Measurements from ENCODE around the gene GIPC3. TPM values are rescaled to one million over a fixed set of nuclear protein-coding genes. Genes with fewer than 3 reads are reported as not detected.
"Not testable (repeated sequence)": the region's sequence is repeated elsewhere in the genome, so short reads cannot be mapped to it uniquely, and the experiment has no call there.

Gene GIPC3
- total RNA-seq, 2 experiments from 2014 or later = 0.19 to 0.26 TPM

- H3K4me3 Mint-ChIP-seq; H3K9me3 Mint-ChIP-seq; H3K4me1 Mint-ChIP-seq (ENCODE audit: low read depth); H3K36me3 Mint-ChIP-seq; H3K27me3 Mint-ChIP-seq; POLR2A ChIA-PET; DNase-seq; intact Hi-C loops (cut with micrococcal nuclease); H3K27ac Mint-ChIP-seq: not testable (repeated sequence)
- CTCF ChIA-PET = interaction anchor here (0.8 to 1.6 kb wide), 3 partner anchors 30 to 36 kb away, joined by 3 to 7 read pairs (median 3); no protein-coding TSS in a partner anchor
These were observed 1.1 kb upstream of the GIPC3 start for GRCh38 chr19:3584036-3584802.

GRCh38 chr19:3586127-3586626 lies 899 bp downstream of the GIPC3 start:
- peak; percentile 41 for DNase-seq
- Mint-ChIP-seq H3K9me3 (peaks cover 3% of the 10 kb centered on the region), H3K36me3 (no peaks in the 10 kb centered on the region), H3K4me3 (no peak overlapping the region), H3K4me1 (ENCODE audit: low read depth) (no peaks in the 10 kb centered on the region), H3K27ac (no peak overlapping the region), H3K27me3 (no peaks in the 10 kb centered on the region)
- ChIA-PET CTCF (interaction anchor here (1.0 to 1.8 kb wide), 7 partner anchors 23 to 202 kb away, joined by 3 to 7 read pairs (median 4); no protein-coding TSS in a partner anchor), POLR2A (interaction anchor here (1.4 kb wide), 1 partner anchor 10 kb away, joined by 3 read pairs; no protein-coding TSS in a partner anchor)
- intact Hi-C loops (cut with micrococcal nuclease) = no loop called here

GRCh38 chr19:3586707-3587346 lies 1.5 kb downstream of the GIPC3 start:
- POLR2A ChIA-PET = interaction anchor here (1.4 kb wide), 1 partner anchor 10 kb away, joined by 3 read pairs; no protein-coding TSS in a partner anchor
- CTCF ChIA-PET = interaction anchor here (1.1 to 1.8 kb wide), 4 partner anchors 30 to 119 kb away, joined by 3 to 5 read pairs (median 4); no protein-coding TSS in a partner anchor
- no peaks in the 10 kb centered on the region for H3K4me1 Mint-ChIP-seq (ENCODE audit: low read depth)
- no peaks in the 10 kb centered on the region for H3K36me3 Mint-ChIP-seq
- H3K4me3 Mint-ChIP-seq = no peak overlapping the region
- intact Hi-C loops (cut with micrococcal nuclease) = no loop called here
- peaks cover 3% of the 10 kb centered on the region for H3K9me3 Mint-ChIP-seq
- H3K27ac Mint-ChIP-seq = no peak overlapping the region
- DNase-seq = no peak
- H3K27me3 Mint-ChIP-seq = no peaks in the 10 kb centered on the region

- intact Hi-C loops (cut with micrococcal nuclease) = no loop called here
- no peak overlapping the region for H3K4me3 Mint-ChIP-seq
- H3K27me3 Mint-ChIP-seq = no peaks in the 10 kb centered on the region
- no peaks in the 10 kb centered on the region for H3K36me3 Mint-ChIP-seq
- peaks cover 3% of the 10 kb centered on the region for H3K9me3 Mint-ChIP-seq
- no peaks in the 10 kb centered on the region for H3K4me1 Mint-ChIP-seq (ENCODE audit: low read depth)
- H3K27ac Mint-ChIP-seq = no peak overlapping the region
- POLR2A ChIA-PET = no interaction called here
- no peak for DNase-seq
- CTCF ChIA-PET = no interaction called here
These were observed 4.2 kb downstream of the GIPC3 start for GRCh38 chr19:3589439-3589838.

- POLR2A ChIA-PET = no interaction called here
- intact Hi-C loops (cut with micrococcal nuclease) = no loop called here
These were observed 4.7 kb downstream of the GIPC3 start for GRCh38 chr19:3589949-3590348.

GRCh38 chr19:3590991-3591659 lies 5.8 kb downstream of the GIPC3 start:
- ChIA-PET CTCF (interaction anchor here (0.5 to 2.7 kb wide), 4 partner anchors 45 to 549 kb away, joined by 4 to 17 read pairs (median 6); no protein-coding TSS in a partner anchor), POLR2A (no interaction called here)
- intact Hi-C loops (cut with micrococcal nuclease) = no loop called here
- Mint-ChIP-seq H3K27me3 (no peaks in the 10 kb centered on the region), H3K36me3 (no peaks in the 10 kb centered on the region), H3K9me3 (peaks cover 3% of the 10 kb centered on the region), H3K27ac (no peak overlapping the region), H3K4me1 (ENCODE audit: low read depth) (no peaks in the 10 kb centered on the region), H3K4me3 (no peak overlapping the region)
- no peak for DNase-seq

More at GRCh38 chr19:3589949-3590348, 4.7 kb downstream of the GIPC3 start:
- CTCF ChIA-PET = interaction anchor here (0.6 to 1.6 kb wide), 2 partner anchors 105 to 285 kb away, joined by 3 to 7 read pairs; no protein-coding TSS in a partner anchor
- Mint-ChIP-seq H3K27ac (no peak overlapping the region), H3K36me3 (no peaks in the 10 kb centered on the region), H3K4me3 (no peak overlapping the region), H3K27me3 (no peaks in the 10 kb centered on the region), H3K4me1 (ENCODE audit: low read depth) (no peaks in the 10 kb centered on the region), H3K9me3 (peaks cover 3% of the 10 kb centered on the region)
- no peak for DNase-seq

GRCh38 chr19:3591876-3592613 lies 6.8 kb downstream of the GIPC3 start:
- DNase-seq = no peak
- no peaks in the 10 kb centered on the region for H3K36me3 Mint-ChIP-seq
- ChIA-PET POLR2A (no interaction called here), CTCF (interaction anchor here (0.8 to 2.7 kb wide), 6 partner anchors 17 to 548 kb away, joined by 3 to 17 read pairs (median 4); no protein-coding TSS in a partner anchor)
- H3K27me3 Mint-ChIP-seq = no peaks in the 10 kb centered on the region
- H3K4me3 Mint-ChIP-seq = no peak overlapping the region
- no peak overlapping the region for H3K27ac Mint-ChIP-seq
- H3K9me3 Mint-ChIP-seq = peaks cover 3% of the 10 kb centered on the region
- intact Hi-C loops (cut with micrococcal nuclease) = no loop called here
- H3K4me1 Mint-ChIP-seq (ENCODE audit: low read depth) = no peaks in the 10 kb centered on the region

- no peak for DNase-seq
- intact Hi-C loops (cut with micrococcal nuclease) = no loop called here
- no peaks in the 10 kb centered on the region for H3K36me3 Mint-ChIP-seq
- peaks cover 3% of the 10 kb centered on the region for H3K9me3 Mint-ChIP-seq
- H3K4me3 Mint-ChIP-seq = no peak overlapping the region
- no peaks in the 10 kb centered on the region for H3K4me1 Mint-ChIP-seq (ENCODE audit: low read depth)
- ChIA-PET CTCF (interaction anchor here (2.7 kb wide), 1 partner anchor 47 kb away, joined by 17 read pairs; no protein-coding TSS in a partner anchor), POLR2A (interaction anchor here (0.6 kb wide), 1 partner anchor 187 kb away, joined by 3 read pairs; no protein-coding TSS in a partner anchor)
- no peaks in the 10 kb centered on the region for H3K27me3 Mint-ChIP-seq
- H3K27ac Mint-ChIP-seq = no peak overlapping the region
These were observed 7.9 kb downstream of the GIPC3 start for GRCh38 chr19:3593156-3593555.

GRCh38 chr19:3595521-3596061 lies 10.3 kb downstream of the GIPC3 start:
- H3K9me3 Mint-ChIP-seq = peaks cover 3% of the 10 kb centered on the region
- POLR2A ChIA-PET = no interaction called here
- no peak for DNase-seq

GRCh38 chr19:3599776-3600187 lies 14.5 kb downstream of the GIPC3 start:
- no peaks in the 10 kb centered on the region for H3K9me3 Mint-ChIP-seq
- intact Hi-C loops (cut with micrococcal nuclease) = no loop called here

More at GRCh38 chr19:3595521-3596061, 10.3 kb downstream of the GIPC3 start:
- Mint-ChIP-seq H3K4me1 (ENCODE audit: low read depth) (no peaks in the 10 kb centered on the region), H3K36me3 (no peaks in the 10 kb centered on the region), H3K4me3 (no peak overlapping the region), H3K27ac (no peak overlapping the region), H3K27me3 (no peaks in the 10 kb centered on the region)
- intact Hi-C loops (cut with micrococcal nuclease) = no loop called here
- CTCF ChIA-PET = no interaction called here

GRCh38 chr19:3601021-3601420 lies 15.7 kb downstream of the GIPC3 start:
- POLR2A ChIA-PET = no interaction called here
- no peaks in the 10 kb centered on the region for H3K36me3 Mint-ChIP-seq
- no peaks in the 10 kb centered on the region for H3K4me1 Mint-ChIP-seq (ENCODE audit: low read depth)
- no peak overlapping the region for H3K4me3 Mint-ChIP-seq
- no peak overlapping the region for H3K27ac Mint-ChIP-seq
- no peak for DNase-seq
- peaks cover 2% of the 10 kb centered on the region for H3K27me3 Mint-ChIP-seq
- H3K9me3 Mint-ChIP-seq = no peaks in the 10 kb centered on the region
- intact Hi-C loops (cut with micrococcal nuclease) = no loop called here
- CTCF ChIA-PET = no interaction called here

More at GRCh38 chr19:3599776-3600187, 14.5 kb downstream of the GIPC3 start:
- H3K27ac Mint-ChIP-seq = no peak overlapping the region
- no peak overlapping the region for H3K4me3 Mint-ChIP-seq
- no peak for DNase-seq
- H3K4me1 Mint-ChIP-seq (ENCODE audit: low read depth) = no peaks in the 10 kb centered on the region
- peaks cover 2% of the 10 kb centered on the region for H3K27me3 Mint-ChIP-seq
- H3K36me3 Mint-ChIP-seq = no peaks in the 10 kb centered on the region
- ChIA-PET CTCF (no interaction called here), POLR2A (no interaction called here)

All from activated CD4-positive, alpha-beta memory T cell treated with anti-CD3 and anti-CD28 coated beads for 36 hours (primary cell).